D721Med (cell line): ENCODE measurements around the gene NCS1.
"Not testable (repeated sequence)": the region's sequence is repeated elsewhere in the genome, so short reads cannot be mapped to it uniquely, and the experiment has no call there.

Experiments
- DNase-seq: peaks from one replicate; pipeline ENCODE4 v3.0.0; 2011; ENCODE audit warnings: low spot score; ENCODE audit not compliant: insufficient read length
- FAIRE-seq: peaks from 2 replicates; lab custom pipeline; 2011; peaks lifted over from hg19 to GRCh38; lab: Jason Lieb, UNC
- TF ChIP-seq, protein P1 (sequence below): IDR thresholded peaks from 2 replicates; pipeline ENCODE4 v1.5.1; 2012; ENCODE audit warnings: mild to moderate bottlenecking, control low read depth; ENCODE audit not compliant: insufficient read depth; ENCODE audit errors: missing control alignments

The NCS1 gene

GRCh38 chr9:130268521-130269211 is 96.5 kb downstream of the NCS1 start:
- FAIRE-seq = no peak
- DNase-seq = no peak

GRCh38 chr9:130271473-130271872 is 99.3 kb downstream of the NCS1 start:
- TF ChIP-seq, protein P1, sequence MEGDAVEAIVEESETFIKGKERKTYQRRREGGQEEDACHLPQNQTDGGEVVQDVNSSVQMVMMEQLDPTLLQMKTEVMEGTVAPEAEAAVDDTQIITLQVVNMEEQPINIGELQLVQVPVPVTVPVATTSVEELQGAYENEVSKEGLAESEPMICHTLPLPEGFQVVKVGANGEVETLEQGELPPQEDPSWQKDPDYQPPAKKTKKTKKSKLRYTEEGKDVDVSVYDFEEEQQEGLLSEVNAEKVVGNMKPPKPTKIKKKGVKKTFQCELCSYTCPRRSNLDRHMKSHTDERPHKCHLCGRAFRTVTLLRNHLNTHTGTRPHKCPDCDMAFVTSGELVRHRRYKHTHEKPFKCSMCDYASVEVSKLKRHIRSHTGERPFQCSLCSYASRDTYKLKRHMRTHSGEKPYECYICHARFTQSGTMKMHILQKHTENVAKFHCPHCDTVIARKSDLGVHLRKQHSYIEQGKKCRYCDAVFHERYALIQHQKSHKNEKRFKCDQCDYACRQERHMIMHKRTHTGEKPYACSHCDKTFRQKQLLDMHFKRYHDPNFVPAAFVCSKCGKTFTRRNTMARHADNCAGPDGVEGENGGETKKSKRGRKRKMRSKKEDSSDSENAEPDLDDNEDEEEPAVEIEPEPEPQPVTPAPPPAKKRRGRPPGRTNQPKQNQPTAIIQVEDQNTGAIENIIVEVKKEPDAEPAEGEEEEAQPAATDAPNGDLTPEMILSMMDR = no peak
- FAIRE-seq (no peak), DNase-seq (no peak)

More at GRCh38 chr9:130268521-130269211, 96.5 kb downstream of the NCS1 start:
- TF ChIP-seq, protein P1 = no peak

DNA sequence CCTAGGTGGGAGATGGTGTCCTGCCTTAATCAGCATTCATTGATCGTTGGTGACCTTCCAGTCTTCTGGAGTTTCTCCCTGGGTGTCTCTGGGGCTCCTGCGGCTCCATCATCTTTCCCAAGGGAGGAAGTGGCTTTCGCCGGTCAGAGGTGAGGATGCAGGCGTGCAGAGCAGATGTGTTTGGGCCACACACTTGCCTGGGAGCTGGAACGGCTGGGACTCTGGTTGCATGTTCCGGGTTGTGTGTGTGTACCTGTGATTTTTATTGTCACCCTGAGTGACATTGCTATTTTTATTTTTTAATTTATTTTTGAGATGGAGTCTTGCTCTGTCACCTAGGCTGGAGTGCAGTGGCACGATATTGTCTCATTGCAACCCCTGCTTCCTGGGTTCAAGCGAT is 103.0 kb downstream of the NCS1 start:
- FAIRE-seq = no peak
- TF ChIP-seq, protein P1 = no peak

GRCh38 chr9:130276121-130276520 is 103.9 kb downstream of the NCS1 start:
- TF ChIP-seq, protein P1 = no peak
- DNase-seq (no peak), FAIRE-seq (no peak)

More for the DNA sequence above, 103.0 kb downstream of the NCS1 start:
- DNase-seq = no peak

- FAIRE-seq (no peak), DNase-seq (no peak)
- TF ChIP-seq, protein P1 = no peak
These were observed 104.8 kb downstream of the NCS1 start for GRCh38 chr9:130276955-130277354.

- not testable (repeated sequence) for FAIRE-seq, DNase-seq
These were observed 105.3 kb downstream of the NCS1 start for GRCh38 chr9:130277525-130277924.

- DNase-seq = no peak
- no peak for FAIRE-seq
- TF ChIP-seq, protein P1 = no peak
These were observed 111.5 kb downstream of the NCS1 start for GRCh38 chr9:130283539-130284248.
